Naive thymus-derived CD4-positive, alpha-beta T cell (primary cell): ENCODE measurements around the gene OSBPL10. TPM values are rescaled to one million over a fixed set of nuclear protein-coding genes. Genes with fewer than 3 reads are reported as not detected.

Experiments
- ATAC-seq: fragments of 150-1000 bp; cut with Tn5 transposase; 2 replicates; pipeline ENCODE4 v1.10.0; 2021; ENCODE audit warnings: mild to moderate bottlenecking, moderate library complexity
- CTCF ChIA-PET: fragments of 350-600 bp; sonication (Branson Sonifier 250); formaldehyde crosslinking; loops from one replicate; lab custom pipeline; 2021; ENCODE audit warnings: antibody characterized with exemption; lab: Charles Lee
- POLR2A ChIA-PET: fragments of 350-600 bp; sonication (Branson Sonifier 250); formaldehyde crosslinking; loops from one replicate; lab custom pipeline; 2021; ENCODE audit warnings: antibody characterized with exemption, inconsistent platforms; lab: Charles Lee
- DNase-seq, 9 donors: peaks; one replicate each; pipeline versions ENCODE4 v3.0.0 to v3.0.0-alpha.2; 2020 to 2022; ENCODE audit warnings: mixed read lengths in 1 of 9
- H3K27ac ChIP-seq: one replicate; pipeline ENCODE4 v1.7.0; 2013; ENCODE audit warnings: mild to moderate bottlenecking, low read depth, low read length, moderate library complexity
- H3K27me3 ChIP-seq, 2 donors: one replicate each; pipeline ENCODE4 v1.7.0; 2013; ENCODE audit warnings: low read length in 2 of 2, mild to moderate bottlenecking in 2 of 2, moderate library complexity in 2 of 2; ENCODE audit not compliant: control insufficient read depth in 2 of 2, insufficient read depth in 2 of 2
- H3K36me3 ChIP-seq, 3 experiments: 1 replicate in 2 of 3; 2 replicates in 1 of 3; pipeline ENCODE4 v1.7.0; 2013; ENCODE audit warnings: low read length in 3 of 3, mild to moderate bottlenecking in 3 of 3, moderate library complexity in 1 of 3; ENCODE audit not compliant: insufficient read depth in 3 of 3, control insufficient read depth in 2 of 3
- H3K4me1 ChIP-seq, 2 donors: one replicate each; pipeline ENCODE4 v1.7.0; 2013; ENCODE audit warnings: low read length in 2 of 2, mild to moderate bottlenecking in 2 of 2, moderate library complexity in 1 of 2; ENCODE audit not compliant: control insufficient read depth in 2 of 2, insufficient read depth in 2 of 2
- H3K4me3 ChIP-seq: 2 replicates; pipeline ENCODE4 v1.7.0; 2013; ENCODE audit warnings: mild to moderate bottlenecking, low read length
- H3K9me3 ChIP-seq, 3 experiments: 1 replicate in 2 of 3; 2 replicates in 1 of 3; pipeline ENCODE4 v1.7.0; 2013; ENCODE audit warnings: low read length in 3 of 3; ENCODE audit not compliant: control insufficient read depth in 2 of 3
- H3K27ac Mint-ChIP-seq, 9 donors: one replicate each; pipeline ENCODE4 v1.8.0; 2020 to 2022; ENCODE audit warnings: mixed read lengths in 9 of 9, mild to moderate bottlenecking in 8 of 9, moderate library complexity in 5 of 9, inconsistent platforms in 2 of 9
- H3K27me3 Mint-ChIP-seq, 5 donors: one replicate each; pipeline ENCODE4 v1.8.0; 2021 to 2022; ENCODE audit warnings: mixed read lengths in 5 of 5, mild to moderate bottlenecking in 1 of 5
- H3K36me3 Mint-ChIP-seq, 5 donors: one replicate each; pipeline ENCODE4 v1.8.0; 2020 to 2022; ENCODE audit warnings: mixed read lengths in 5 of 5, mild to moderate bottlenecking in 3 of 5, inconsistent platforms in 1 of 5
- H3K4me1 Mint-ChIP-seq, 7 donors: one replicate each; pipeline ENCODE4 v1.8.0; 2020 to 2022; ENCODE audit warnings: mixed read lengths in 7 of 7, mild to moderate bottlenecking in 3 of 7, inconsistent platforms in 1 of 7
- H3K4me3 Mint-ChIP-seq, 10 donors: one replicate each; pipeline ENCODE4 v1.8.0; 2020 to 2022; ENCODE audit warnings: mild to moderate bottlenecking in 10 of 10, mixed read lengths in 10 of 10, moderate library complexity in 6 of 10, inconsistent platforms in 2 of 10
- H3K9me3 Mint-ChIP-seq, 11 donors: one replicate each; pipeline ENCODE4 v1.8.0; 2020 to 2022; ENCODE audit warnings: mixed read lengths in 11 of 11, mild to moderate bottlenecking in 4 of 11, inconsistent platforms in 1 of 11, moderate library complexity in 1 of 11
- intact Hi-C, 2 donors: fragments of 100-400 bp; cut with micrococcal nuclease; formaldehyde crosslinking; loops; one replicate each; pipeline ENCODE4 v1.15.1; 2023
- polyA plus RNA-seq, 2 donors: library from polyadenylated mRNA; unstranded; fragments of 300-500 nt; fragmentation: Illumina TruSeq; gene quantifications; one replicate each; pipeline ENCODE4 v1.2.3, GENCODE V29; 2021
- total RNA-seq, 6 experiments: library from RNA in 5 of 6; stranded (reverse) in 5 of 6; gene quantifications; 1 replicate in 5 of 6; 2 replicates in 1 of 6; pipeline ENCODE4 v1.2.3 and lab custom pipeline; 2021 to 2026

The OSBPL10 gene
- total and polyA plus RNA-seq, 7 experiments from 2014 or later: 0.15 to 6.8 (median 0.59) TPM

- Mint-ChIP-seq H3K4me3 (no peak overlapping the region), H3K36me3 (peaks cover 0 to 3% (median 0%) of the 10 kb centered on the region in 5 donors), H3K27me3 (peaks cover 0 to 2% (median 0%) of the 10 kb centered on the region in 5 donors), H3K27ac (no peak overlapping the region), H3K4me1 (peaks cover 0 to 10% (median 5%) of the 10 kb centered on the region in 7 donors), H3K9me3 (peaks cover 0 to 6% (median 0%) of the 10 kb centered on the region in 11 donors)
- POLR2A ChIA-PET: no interaction called here
- no peak overlapping the region for H3K27ac ChIP-seq
- no peaks in the 10 kb centered on the region for H3K36me3 ChIP-seq
- CTCF ChIA-PET: no interaction called here
- ATAC-seq (no peak), DNase-seq (no peak)
- no peaks in the 10 kb centered on the region for H3K27me3 ChIP-seq
- intact Hi-C loops: no loop called here
- no peaks in the 10 kb centered on the region for H3K4me1 ChIP-seq
- no peak overlapping the region for H3K4me3 ChIP-seq
- no peaks in the 10 kb centered on the region for H3K9me3 ChIP-seq
Observed at GRCh38 chr3:31836131-31837075, 144.7 kb downstream of the OSBPL10 start.

GRCh38 chr3:31833391-31834190, 147.5 kb downstream of the OSBPL10 start:
- H3K4me1 Mint-ChIP-seq: peaks cover 0 to 36% (median 27%) of the 10 kb centered on the region in 7 donors
- Histone ChIP-seq H3K27me3 (no peaks in the 10 kb centered on the region), H3K4me1 (no peaks in the 10 kb centered on the region), H3K27ac (no peak overlapping the region), H3K36me3 (no peaks in the 10 kb centered on the region), H3K9me3 (no peaks in the 10 kb centered on the region), H3K4me3 (no peak overlapping the region)
- peaks cover 0 to 3% (median 0%) of the 10 kb centered on the region in 11 donors for H3K9me3 Mint-ChIP-seq
- ATAC-seq (no peak), DNase-seq (no peak)
- no peak overlapping the region for H3K4me3 Mint-ChIP-seq
- no peak overlapping the region for H3K27ac Mint-ChIP-seq
- intact Hi-C loops: no loop called here
- H3K36me3 Mint-ChIP-seq: peaks cover 0 to 3% (median 0%) of the 10 kb centered on the region in 5 donors
- POLR2A ChIA-PET: no interaction called here
- peaks cover 0 to 5% (median 0%) of the 10 kb centered on the region in 5 donors for H3K27me3 Mint-ChIP-seq
- CTCF ChIA-PET: interaction anchor here (0.7 kb wide), 1 partner anchor 1441 kb away, joined by 3 read pairs; no protein-coding TSS in a partner anchor

GRCh38 chr3:31832551-31832950, 148.5 kb downstream of the OSBPL10 start:
- ATAC-seq (no peak), DNase-seq (no peak)
- peaks cover 0 to 3% (median 0%) of the 10 kb centered on the region in 5 donors for H3K36me3 Mint-ChIP-seq
- Histone ChIP-seq H3K4me3 (no peak overlapping the region), H3K27ac (no peak overlapping the region), H3K27me3 (no peaks in the 10 kb centered on the region), H3K36me3 (no peaks in the 10 kb centered on the region), H3K9me3 (no peaks in the 10 kb centered on the region), H3K4me1 (no peaks in the 10 kb centered on the region)
- CTCF ChIA-PET: no interaction called here
- H3K27ac Mint-ChIP-seq: no peak overlapping the region
- peaks cover 0 to 3% (median 0%) of the 10 kb centered on the region in 11 donors for H3K9me3 Mint-ChIP-seq
- H3K4me3 Mint-ChIP-seq: no peak overlapping the region
- H3K4me1 Mint-ChIP-seq: peaks cover 0 to 39% (median 27%) of the 10 kb centered on the region in 7 donors
- H3K27me3 Mint-ChIP-seq: peaks cover 0 to 5% (median 0%) of the 10 kb centered on the region in 5 donors
- intact Hi-C loops: no loop called here
- POLR2A ChIA-PET: no interaction called here

GRCh38 chr3:31831591-31831990, 149.5 kb downstream of the OSBPL10 start:
- ATAC-seq (no peak), DNase-seq (peak in 3 of 9 donors; percentile 9 to 21 (median 19))
- Mint-ChIP-seq H3K36me3 (peaks cover 0 to 1% (median 0%) of the 10 kb centered on the region in 5 donors), H3K27ac (peak overlapping the region in 1 of 9 donors; percentile 24), H3K4me1 (peaks cover 0 to 39% (median 24%) of the 10 kb centered on the region in 7 donors), H3K4me3 (peak overlapping the region in 1 of 10 donors; percentile 42), H3K27me3 (peaks cover 0 to 11% (median 0%) of the 10 kb centered on the region in 5 donors), H3K9me3 (peaks cover 0 to under 1% (median 0%) of the 10 kb centered on the region in 11 donors)
- Histone ChIP-seq H3K27me3 (no peaks in the 10 kb centered on the region), H3K9me3 (no peaks in the 10 kb centered on the region), H3K4me1 (no peaks in the 10 kb centered on the region), H3K27ac (no peak overlapping the region), H3K4me3 (no peak overlapping the region), H3K36me3 (no peaks in the 10 kb centered on the region)
- ChIA-PET CTCF (no interaction called here), POLR2A (interaction anchor here (0.7 kb wide), 1 partner anchor 10 kb away, joined by 3 read pairs; no protein-coding TSS in a partner anchor)
- intact Hi-C loops: no loop called here

GRCh38 chr3:31829826-31830426, 151.1 kb downstream of the OSBPL10 start:
- Histone ChIP-seq H3K27me3 (no peaks in the 10 kb centered on the region), H3K4me3 (no peak overlapping the region), H3K27ac (no peak overlapping the region), H3K36me3 (no peaks in the 10 kb centered on the region), H3K9me3 (no peaks in the 10 kb centered on the region), H3K4me1 (no peaks in the 10 kb centered on the region)
- DNase-seq (no peak), ATAC-seq (no peak)
- Mint-ChIP-seq H3K27me3 (peaks cover 0 to 18% (median 0%) of the 10 kb centered on the region in 5 donors), H3K4me1 (peaks cover 0 to 39% (median 22%) of the 10 kb centered on the region in 7 donors), H3K9me3 (no peaks in the 10 kb centered on the region), H3K4me3 (peak overlapping the region in 2 of 10 donors; percentile 28 to 50), H3K36me3 (no peaks in the 10 kb centered on the region), H3K27ac (peak overlapping the region in 3 of 9 donors; percentile 14 to 82 (median 46))
- intact Hi-C loops: no loop called here
- ChIA-PET CTCF (no interaction called here), POLR2A (no interaction called here)

- Histone ChIP-seq H3K27me3 (no peaks in the 10 kb centered on the region), H3K4me1 (no peaks in the 10 kb centered on the region), H3K4me3 (no peak overlapping the region), H3K9me3 (no peaks in the 10 kb centered on the region), H3K27ac (no peak overlapping the region), H3K36me3 (no peaks in the 10 kb centered on the region)
- Mint-ChIP-seq H3K4me1 (peaks cover 0 to 39% (median 22%) of the 10 kb centered on the region in 7 donors), H3K27ac (peak overlapping the region in 3 of 9 donors; percentile 14 to 82 (median 48)), H3K9me3 (peaks cover 0 to 4% (median 0%) of the 10 kb centered on the region in 11 donors), H3K4me3 (peak overlapping the region in 5 of 10 donors; percentile 40 to 76 (median 61)), H3K27me3 (peaks cover 0 to 18% (median 0%) of the 10 kb centered on the region in 5 donors), H3K36me3 (peaks cover 0 to 4% (median 0%) of the 10 kb centered on the region in 5 donors)
- POLR2A ChIA-PET: no interaction called here
- intact Hi-C loops: no loop called here
- DNase-seq: peak in 3 of 9 donors; percentile 17 to 33 (median 23)
- CTCF ChIA-PET: no interaction called here
- no peak for ATAC-seq
Observed at GRCh38 chr3:31829010-31829409, 152.1 kb downstream of the OSBPL10 start.
